T-helper 1 cell (primary cell): Measurements from ENCODE around the gene GBP7.
A peak's percentile ranks its signal among the peaks of the same experiment; 100 is the strongest.

Source experiments
- DNase-seq, 5 donors: peaks; one replicate each; pipeline ENCODE4 v3.0.0-alpha.2; 2012 to 2020

Gene GBP7

DNA sequence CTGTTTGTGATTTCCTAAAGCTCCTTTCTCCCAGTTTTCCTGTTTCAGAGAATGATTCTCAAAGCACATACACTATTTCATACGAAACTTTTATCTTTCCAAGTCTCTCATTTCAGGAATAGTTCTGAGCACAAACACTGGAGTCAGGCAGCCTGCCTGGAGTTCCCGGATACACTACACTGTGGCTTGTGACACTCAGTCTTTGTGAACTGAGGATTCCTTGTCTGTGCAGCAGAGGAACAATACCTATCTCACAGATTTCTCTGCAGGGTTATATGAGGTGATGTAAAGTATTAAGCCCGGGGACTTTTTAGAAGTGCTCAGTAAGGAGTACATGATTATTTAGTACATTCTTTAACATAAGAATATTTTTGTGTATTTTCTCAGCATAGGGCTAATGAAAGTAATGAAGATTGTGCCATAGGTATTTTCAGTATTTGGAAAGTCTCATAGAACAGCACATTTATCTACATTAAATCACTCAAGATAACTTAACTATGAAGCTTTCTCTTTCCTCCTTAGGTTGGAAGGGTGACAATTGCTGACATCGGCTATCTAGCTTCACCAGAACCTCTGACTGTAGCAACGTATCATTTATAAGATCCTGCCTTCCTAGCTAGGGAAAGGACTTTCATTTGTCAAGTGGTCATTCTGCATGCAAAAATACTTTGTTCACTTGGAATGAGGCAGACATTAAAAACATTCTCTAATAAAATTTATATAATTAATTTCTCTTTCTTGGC, 62.8 kb downstream of the GBP7 start:
- no peak for DNase-seq

DNA sequence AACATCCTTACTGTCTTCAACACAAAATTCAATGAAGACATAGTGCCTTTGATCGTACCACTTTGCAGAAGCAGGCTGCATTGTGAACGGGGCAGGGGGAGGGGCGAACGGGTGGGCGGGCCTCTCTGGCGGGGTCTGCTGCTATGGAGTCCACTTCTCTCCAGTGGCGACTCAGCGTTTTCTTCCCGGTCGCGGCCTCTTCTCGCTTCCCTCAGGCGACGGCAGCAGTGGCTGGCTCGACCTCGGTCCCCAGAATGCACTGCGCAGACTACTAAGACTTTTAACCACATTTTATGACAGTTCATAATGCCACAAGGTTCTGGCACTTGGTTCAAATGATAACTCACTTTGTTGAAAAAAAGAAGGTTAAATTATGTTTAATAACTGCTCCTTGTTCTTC, 71.1 kb downstream of the GBP7 start:
- no peak for DNase-seq

DNA sequence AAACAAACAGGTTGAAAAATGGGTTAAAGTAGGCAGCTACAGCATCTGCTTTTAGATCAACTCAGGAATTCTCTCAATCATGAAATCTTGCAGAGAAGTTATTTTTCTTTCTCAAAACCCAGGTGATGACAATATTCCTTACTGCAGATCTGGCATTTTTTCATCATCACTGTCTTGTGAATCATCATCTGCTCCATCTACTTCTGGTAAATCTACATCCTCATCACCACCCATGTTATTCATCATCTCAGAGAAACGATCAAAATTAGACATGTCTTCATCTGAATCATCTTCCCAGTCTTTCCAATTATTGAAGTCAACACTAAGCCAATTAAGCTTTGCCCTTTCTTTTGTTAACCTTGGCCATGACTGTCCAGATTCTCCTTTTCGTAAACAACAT, 71.7 kb downstream of the GBP7 start:
- DNase-seq = no peak

DNA sequence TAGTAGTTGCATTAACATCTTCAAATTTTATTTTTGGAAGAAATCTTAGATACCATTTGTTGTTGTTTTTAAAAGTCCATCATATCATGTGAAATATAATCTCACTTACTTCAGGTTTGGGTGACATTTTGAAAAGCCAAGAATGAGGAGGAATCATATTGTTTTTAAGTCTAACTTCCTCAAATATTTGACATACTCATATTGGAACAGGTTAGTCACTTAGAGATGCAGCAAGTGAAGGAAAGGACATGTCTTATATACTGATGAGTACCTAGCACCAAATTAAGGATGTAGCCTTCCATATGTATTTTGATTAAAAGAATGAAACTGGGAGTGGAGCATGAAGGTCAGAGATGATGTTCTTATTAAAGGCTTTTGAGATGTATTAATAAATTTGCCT, 73.8 kb downstream of the GBP7 start:
- DNase-seq = no peak

DNA sequence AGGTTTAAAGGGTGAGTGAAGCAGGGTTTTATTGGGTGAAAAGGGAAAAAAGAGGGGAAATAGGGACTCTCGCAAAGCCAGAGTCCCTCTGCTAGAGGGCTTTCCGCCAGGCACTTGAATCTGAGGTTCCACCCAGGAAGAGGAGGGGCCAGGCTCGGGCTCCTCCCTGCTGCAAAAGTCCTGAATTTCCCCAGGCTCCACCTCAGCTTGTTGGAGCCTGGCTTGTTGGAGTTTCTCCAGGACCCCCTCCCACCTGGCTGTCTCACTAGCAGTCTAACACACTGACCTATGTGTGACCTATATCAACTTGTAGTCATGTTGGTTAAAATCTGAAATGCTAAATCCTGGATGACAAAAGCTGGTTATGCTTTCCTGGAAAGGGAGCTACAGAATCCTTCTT, 75.4 kb downstream of the GBP7 start:
- no peak for DNase-seq

DNA sequence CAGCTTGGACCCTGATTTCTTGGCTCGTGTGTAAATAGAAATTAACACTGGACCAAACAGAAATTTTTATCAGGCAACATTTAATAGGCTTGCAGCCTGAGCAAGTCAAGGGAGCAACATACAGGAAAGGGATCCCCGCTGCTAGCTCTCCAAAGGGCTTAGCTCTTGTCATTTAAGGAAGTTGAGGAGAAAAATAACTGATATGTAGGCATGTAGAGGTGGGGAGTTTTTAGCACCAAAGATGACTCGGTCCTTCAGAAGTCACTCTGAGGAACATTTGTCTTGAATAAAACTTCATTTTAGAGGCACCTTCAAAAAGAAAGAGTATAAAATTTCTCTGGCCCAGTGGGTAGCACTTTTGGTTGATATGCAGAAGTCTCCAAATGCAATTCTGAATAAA, 76.9 kb downstream of the GBP7 start:
- no peak for DNase-seq

DNA sequence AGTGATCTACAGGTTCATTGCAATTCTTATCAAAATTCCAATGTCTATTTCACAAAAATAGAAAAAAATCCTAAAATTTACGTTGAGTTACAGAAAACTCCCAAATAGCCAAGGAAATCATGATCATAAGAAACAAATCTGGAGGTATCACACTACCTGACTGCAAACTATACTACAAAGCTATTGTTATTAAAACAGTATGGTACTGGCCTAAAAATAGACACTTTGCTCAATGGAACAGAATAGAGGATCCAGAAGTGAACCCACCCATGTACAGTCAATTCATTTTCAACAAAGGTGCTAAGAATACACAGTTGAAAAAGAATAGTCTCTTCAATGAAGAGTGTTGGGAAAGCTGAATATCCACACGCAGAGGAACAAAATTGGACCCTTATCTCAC, 80.1 kb downstream of the GBP7 start:
- no peak for DNase-seq

DNA sequence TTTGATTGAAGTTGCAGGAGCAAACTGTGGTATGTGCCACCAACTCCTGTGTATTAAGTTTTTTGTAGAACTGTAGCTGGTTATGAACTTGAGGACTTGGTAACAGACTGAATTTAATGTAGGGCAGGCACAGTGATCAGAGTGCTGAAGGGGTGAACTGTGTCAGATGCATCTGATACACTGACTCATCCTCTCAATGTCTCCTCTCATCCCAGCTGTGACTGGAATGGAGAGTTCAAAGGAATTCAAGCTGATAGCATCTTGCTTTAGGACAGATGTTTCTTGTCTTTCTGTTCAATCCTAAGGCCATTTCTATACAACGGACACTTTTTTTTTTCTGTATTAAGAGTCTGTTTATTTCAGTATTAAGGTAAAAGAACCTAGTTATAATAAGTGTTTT, 85.8 kb downstream of the GBP7 start:
- no peak for DNase-seq

DNA sequence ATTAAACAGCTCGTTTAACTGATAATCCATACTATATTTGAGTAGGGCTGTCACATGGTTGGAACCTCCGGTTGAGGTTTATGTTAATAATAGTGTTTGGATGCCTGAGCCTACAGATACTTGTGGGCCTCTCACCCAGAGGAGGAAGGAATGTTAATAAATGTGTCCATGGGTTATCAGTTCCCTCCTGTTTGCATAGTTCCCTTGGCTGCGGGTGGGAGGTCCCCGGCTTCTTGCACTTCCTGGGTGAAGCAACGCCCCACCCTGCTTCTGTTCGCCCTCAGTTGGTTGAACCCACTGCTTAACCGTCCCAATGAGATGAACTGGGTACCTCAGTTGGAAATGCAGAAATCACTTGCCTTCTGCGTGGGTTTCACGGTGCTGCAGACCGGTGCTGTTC, 87.2 kb downstream of the GBP7 start:
- no peak for DNase-seq

DNA sequence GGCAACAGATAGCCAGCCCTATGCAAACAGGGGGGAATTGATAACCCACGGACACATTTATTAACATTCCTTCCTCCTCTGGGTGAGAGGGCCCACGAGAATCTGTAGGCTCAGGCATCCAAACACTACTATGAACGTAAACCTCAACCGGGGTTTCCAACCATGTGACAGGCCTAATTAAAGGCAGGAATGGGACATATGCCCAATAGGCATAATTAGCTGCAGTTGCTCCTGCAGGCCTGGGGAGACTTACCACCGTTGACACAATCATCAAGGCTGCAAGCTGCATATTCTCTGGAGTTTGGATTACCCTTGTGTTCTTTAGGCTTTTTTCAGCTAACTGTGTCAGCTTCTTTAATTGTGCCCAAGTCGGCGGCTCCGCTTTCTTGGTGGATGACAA, 88.6 kb downstream of the GBP7 start:
- DNase-seq = no peak

DNA sequence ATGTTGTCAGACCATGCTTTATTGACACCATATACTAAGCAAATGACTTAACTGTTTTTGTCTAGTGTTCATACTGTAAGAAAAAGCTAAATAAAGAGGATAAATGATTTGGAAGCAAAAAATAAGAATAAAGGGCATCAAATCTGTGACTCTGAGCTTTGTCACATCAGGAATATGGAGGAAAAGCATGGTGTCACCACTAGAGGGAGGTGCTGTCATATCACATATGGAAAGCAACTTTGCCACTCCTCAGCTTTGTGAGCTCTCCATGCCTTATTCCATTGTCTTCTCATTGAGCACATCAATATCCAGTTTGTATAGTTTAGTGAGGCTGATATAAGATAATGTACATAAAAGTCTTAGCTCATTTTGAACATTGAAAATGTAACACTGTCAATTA, 90.0 kb downstream of the GBP7 start:
- peak in 1 of 5 donors; percentile 12 for DNase-seq
